Stimulated activated naive B cell treated with anti-CD40 and anti-IgM and Interleukin-4, amounts not matched to agents 10 μg/mL and 1 μg/mL and 100 μg/mL, for 72 hours (primary cell): ENCODE results near the gene ROPN1.
"Not testable (repeated sequence)": the region's sequence is repeated elsewhere in the genome, so short reads cannot be mapped to it uniquely, and the experiment has no call there.

Experiments
- ATAC-seq, 2 donors: fragments of 150-1000 bp; cut with Tn5 transposase; replicated peaks; 2 replicates each; pipeline ENCODE4 v1.10.0; 2021; ENCODE audit warnings: moderate library complexity in 1 of 2
- DNase-seq: peaks from one replicate; pipeline ENCODE4 v3.0.0; 2021
- H3K27ac Mint-ChIP-seq: one replicate; pipeline ENCODE4 v1.8.0; 2022; ENCODE audit warnings: mild to moderate bottlenecking, mixed read lengths
- H3K27me3 Mint-ChIP-seq, 2 donors: one replicate each; pipeline ENCODE4 v1.8.0; 2022; ENCODE audit warnings: mixed read lengths in 2 of 2
- H3K36me3 Mint-ChIP-seq, 2 donors: one replicate each; pipeline ENCODE4 v1.8.0; 2022; ENCODE audit warnings: mixed read lengths in 2 of 2, mild to moderate bottlenecking in 1 of 2
- H3K4me1 Mint-ChIP-seq, 2 donors: one replicate each; pipeline ENCODE4 v1.8.0; 2022; ENCODE audit warnings: mixed read lengths in 2 of 2, mild to moderate bottlenecking in 1 of 2
- H3K4me3 Mint-ChIP-seq, 2 donors: one replicate each; pipeline ENCODE4 v1.8.0; 2022; ENCODE audit warnings: mild to moderate bottlenecking in 2 of 2, mixed read lengths in 2 of 2, moderate library complexity in 1 of 2
- H3K9me3 Mint-ChIP-seq, 2 donors: one replicate each; pipeline ENCODE4 v1.8.0; 2022; ENCODE audit warnings: mixed read lengths in 2 of 2, mild to moderate bottlenecking in 1 of 2

ROPN1 gene

GRCh38 chr3:124017502-124017901 lies 25.6 kb upstream of the ROPN1 start:
- not testable (repeated sequence) for DNase-seq, H3K4me1 Mint-ChIP-seq, H3K4me3 Mint-ChIP-seq, H3K36me3 Mint-ChIP-seq, H3K27ac Mint-ChIP-seq, ATAC-seq
- peaks cover 36 to 41% of the 10 kb centered on the region in 2 donors for H3K27me3 Mint-ChIP-seq
- H3K9me3 Mint-ChIP-seq = peaks cover 2 to 10% of the 10 kb centered on the region in 2 donors

GRCh38 chr3:124016483-124016882 lies 24.6 kb upstream of the ROPN1 start:
- peak in 1 of 2 donors; percentile 51 for ATAC-seq
- Mint-ChIP-seq H3K27me3 (peaks cover 36 to 41% of the 10 kb centered on the region in 2 donors), H3K9me3 (peaks cover 2 to 10% of the 10 kb centered on the region in 2 donors)
- H3K36me3 Mint-ChIP-seq, H3K4me1 Mint-ChIP-seq, H3K4me3 Mint-ChIP-seq, H3K27ac Mint-ChIP-seq, DNase-seq: not testable (repeated sequence)

- no peaks in the 10 kb centered on the region for H3K9me3 Mint-ChIP-seq
- H3K27me3 Mint-ChIP-seq = peaks cover 24 to 30% of the 10 kb centered on the region in 2 donors
- DNase-seq = no peak
- H3K36me3 Mint-ChIP-seq = no peaks in the 10 kb centered on the region
- no peaks in the 10 kb centered on the region for H3K4me1 Mint-ChIP-seq
- H3K27ac Mint-ChIP-seq = no peak overlapping the region
- no peak for ATAC-seq
- H3K4me3 Mint-ChIP-seq = no peak overlapping the region
Measured at GRCh38 chr3:124014366-124014942, 22.5 kb upstream of the ROPN1 start.

GRCh38 chr3:124008321-124008720 lies 16.4 kb upstream of the ROPN1 start:
- Mint-ChIP-seq H3K4me1 (peaks cover 2 to 14% of the 10 kb centered on the region in 2 donors), H3K27me3 (peaks cover 28 to 38% of the 10 kb centered on the region in 2 donors)
- not testable (repeated sequence) for ATAC-seq, H3K4me3 Mint-ChIP-seq, DNase-seq, H3K9me3 Mint-ChIP-seq, H3K36me3 Mint-ChIP-seq, H3K27ac Mint-ChIP-seq

GRCh38 chr3:124007186-124007585 lies 15.3 kb upstream of the ROPN1 start:
- DNase-seq = peak; percentile 9
- Mint-ChIP-seq H3K36me3 (no peaks in the 10 kb centered on the region), H3K27ac (no peak overlapping the region), H3K9me3 (peaks cover 0 to 1% of the 10 kb centered on the region in 2 donors), H3K4me1 (peaks cover 2 to 14% of the 10 kb centered on the region in 2 donors), H3K4me3 (no peak overlapping the region), H3K27me3 (peaks cover 33 to 38% of the 10 kb centered on the region in 2 donors)
- peak; percentile 88 to 94 for ATAC-seq

GRCh38 chr3:124002405-124003079 lies 10.6 kb upstream of the ROPN1 start:
- not testable (repeated sequence) for ATAC-seq, H3K9me3 Mint-ChIP-seq, H3K4me3 Mint-ChIP-seq, DNase-seq, H3K36me3 Mint-ChIP-seq, H3K27ac Mint-ChIP-seq, H3K4me1 Mint-ChIP-seq
- peaks cover 42 to 50% of the 10 kb centered on the region in 2 donors for H3K27me3 Mint-ChIP-seq

GRCh38 chr3:124001366-124001765 lies 9.4 kb upstream of the ROPN1 start:
- H3K4me3 Mint-ChIP-seq, ATAC-seq, H3K9me3 Mint-ChIP-seq, H3K36me3 Mint-ChIP-seq, H3K27ac Mint-ChIP-seq, H3K4me1 Mint-ChIP-seq, DNase-seq: not testable (repeated sequence)
- H3K27me3 Mint-ChIP-seq = peaks cover 37 to 50% of the 10 kb centered on the region in 2 donors

- DNase-seq (no peak), ATAC-seq (no peak)
- Mint-ChIP-seq H3K27ac (no peak overlapping the region), H3K4me3 (no peak overlapping the region), H3K4me1 (no peaks in the 10 kb centered on the region), H3K36me3 (no peaks in the 10 kb centered on the region), H3K27me3 (peaks cover 15 to 24% of the 10 kb centered on the region in 2 donors), H3K9me3 (no peaks in the 10 kb centered on the region)
Measured at GRCh38 chr3:123997543-123997942, 5.6 kb upstream of the ROPN1 start.

- no peak overlapping the region for H3K4me3 Mint-ChIP-seq
- no peaks in the 10 kb centered on the region for H3K9me3 Mint-ChIP-seq
- peaks cover 27 to 31% of the 10 kb centered on the region in 2 donors for H3K27me3 Mint-ChIP-seq
- DNase-seq (no peak), ATAC-seq (no peak)
- H3K27ac Mint-ChIP-seq = no peak overlapping the region
- no peaks in the 10 kb centered on the region for H3K36me3 Mint-ChIP-seq
- H3K4me1 Mint-ChIP-seq = no peaks in the 10 kb centered on the region
Measured at GRCh38 chr3:123993818-123994217, 1.9 kb upstream of the ROPN1 start.

GRCh38 chr3:123986427-123986826 lies 5.5 kb downstream of the ROPN1 start:
- no peak overlapping the region for H3K4me3 Mint-ChIP-seq
- no peaks in the 10 kb centered on the region for H3K36me3 Mint-ChIP-seq
- ATAC-seq (no peak), DNase-seq (no peak)
- peaks cover 49 to 69% of the 10 kb centered on the region in 2 donors for H3K27me3 Mint-ChIP-seq
- H3K4me1 Mint-ChIP-seq = no peaks in the 10 kb centered on the region
- H3K27ac Mint-ChIP-seq = no peak overlapping the region
- no peaks in the 10 kb centered on the region for H3K9me3 Mint-ChIP-seq

GRCh38 chr3:123984957-123985356 lies 7.0 kb downstream of the ROPN1 start:
- Mint-ChIP-seq H3K9me3 (no peaks in the 10 kb centered on the region), H3K27ac (no peak overlapping the region), H3K4me3 (no peak overlapping the region), H3K4me1 (peaks cover 0 to 4% of the 10 kb centered on the region in 2 donors), H3K27me3 (peaks cover 46 to 72% of the 10 kb centered on the region in 2 donors), H3K36me3 (no peaks in the 10 kb centered on the region)
- no peak for ATAC-seq
- no peak for DNase-seq

GRCh38 chr3:123984350-123984749 lies 7.6 kb downstream of the ROPN1 start:
- Mint-ChIP-seq H3K4me1 (peaks cover 0 to 8% of the 10 kb centered on the region in 2 donors), H3K27me3 (peaks cover 42 to 67% of the 10 kb centered on the region in 2 donors), H3K27ac (no peak overlapping the region), H3K4me3 (no peak overlapping the region), H3K9me3 (no peaks in the 10 kb centered on the region), H3K36me3 (no peaks in the 10 kb centered on the region)
- no peak for DNase-seq
- no peak for ATAC-seq

- H3K4me1 Mint-ChIP-seq, H3K27ac Mint-ChIP-seq, H3K9me3 Mint-ChIP-seq, H3K4me3 Mint-ChIP-seq, ATAC-seq, H3K36me3 Mint-ChIP-seq, DNase-seq: not testable (repeated sequence)
- peaks cover 28 to 39% of the 10 kb centered on the region in 2 donors for H3K27me3 Mint-ChIP-seq
Measured at GRCh38 chr3:123981317-123981716, 10.6 kb downstream of the ROPN1 start.

- Mint-ChIP-seq H3K4me1 (peaks cover 0 to 8% of the 10 kb centered on the region in 2 donors), H3K9me3 (no peaks in the 10 kb centered on the region), H3K27me3 (peaks cover 33 to 37% of the 10 kb centered on the region in 2 donors), H3K27ac (no peak overlapping the region), H3K4me3 (no peak overlapping the region), H3K36me3 (no peaks in the 10 kb centered on the region)
- DNase-seq = no peak
- ATAC-seq = no peak
Measured at GRCh38 chr3:123980539-123980938, 11.4 kb downstream of the ROPN1 start.
